Measurements from ENCODE around the gene RIC1. TPM values are rescaled to one million over a fixed set of nuclear protein-coding genes. Genes with fewer than 3 reads are reported as not detected.

RIC1 gene
- total and polyA plus RNA-seq, 2 of the 8 experiments (the other 6 are each of a cell fraction or from before 2014, with no cell fraction given): 10.7 to 24.5 TPM

DNA sequence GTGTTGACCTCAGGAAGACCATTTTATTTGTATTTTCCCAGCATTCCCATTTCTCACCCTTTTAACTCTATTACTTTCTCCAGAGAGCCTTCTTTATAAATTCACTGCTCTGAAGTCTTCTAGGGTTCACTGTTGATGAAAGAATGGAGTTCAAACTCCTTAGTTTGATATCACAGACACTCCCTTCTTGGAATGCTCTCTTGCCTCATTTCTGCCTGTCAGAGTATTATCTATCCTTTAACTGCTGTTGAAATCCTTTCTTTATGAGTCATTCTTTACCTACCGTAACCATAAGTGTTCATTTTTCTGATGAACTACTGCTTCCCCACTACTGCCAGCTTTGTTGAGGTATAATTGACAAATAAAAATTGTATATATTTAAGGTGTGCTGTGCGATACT, 4.3 kb downstream of the RIC1 start (continued):
- TF ChIP-seq CREB1 (IDR thresholded peaks at IDR 0.05) (no peak), MAFK (IDR thresholded peaks at IDR 0.05; ENCODE audit: low read depth, low read length) (no peak)
